Effector CD4-positive, alpha-beta T cell (primary cell): ENCODE measurements around the gene NPW.

Experiments used
- DNase-seq: peaks from one replicate; pipeline ENCODE4 v3.0.0-alpha.2; 2020

The NPW gene

GRCh38 chr16:2056077-2056476, 36.5 kb downstream of the NPW start:
- DNase-seq = no peak

DNA sequence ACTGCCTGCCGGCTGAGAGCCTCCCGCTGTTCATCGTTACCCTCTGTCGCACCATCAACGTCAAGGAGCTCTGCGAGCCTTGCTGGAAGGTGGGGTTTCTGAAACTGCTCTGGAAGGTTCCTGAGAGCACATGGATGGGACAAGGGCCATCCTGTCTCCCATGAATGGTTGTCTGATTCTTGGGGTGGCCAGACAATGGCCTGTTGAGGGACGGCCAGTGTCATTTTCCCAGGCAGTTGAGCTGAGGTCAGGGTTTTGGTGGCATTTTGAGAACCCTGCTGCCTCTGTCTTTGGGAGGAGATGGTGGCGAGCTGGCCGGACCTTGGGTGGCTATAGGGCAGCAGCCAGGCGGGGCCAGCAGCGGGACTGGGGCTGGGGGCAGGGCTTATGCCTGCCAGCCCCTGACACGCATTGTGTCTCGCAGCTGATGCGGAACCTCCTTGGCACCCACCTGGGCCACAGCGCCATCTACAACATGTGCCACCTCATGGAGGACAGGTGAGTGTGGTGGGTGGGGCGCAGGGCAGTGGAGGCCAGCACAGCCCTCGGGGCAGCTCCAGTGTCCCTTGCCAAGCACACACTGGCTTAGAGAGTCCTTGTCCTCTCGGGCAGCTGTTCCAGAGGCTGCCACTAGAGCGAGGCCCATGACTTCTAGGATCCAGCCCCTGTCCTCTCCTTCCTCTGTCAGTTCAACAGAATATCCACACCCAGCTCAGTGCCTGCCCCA, 37.3 kb downstream of the NPW start:
- no peak for DNase-seq

DNA sequence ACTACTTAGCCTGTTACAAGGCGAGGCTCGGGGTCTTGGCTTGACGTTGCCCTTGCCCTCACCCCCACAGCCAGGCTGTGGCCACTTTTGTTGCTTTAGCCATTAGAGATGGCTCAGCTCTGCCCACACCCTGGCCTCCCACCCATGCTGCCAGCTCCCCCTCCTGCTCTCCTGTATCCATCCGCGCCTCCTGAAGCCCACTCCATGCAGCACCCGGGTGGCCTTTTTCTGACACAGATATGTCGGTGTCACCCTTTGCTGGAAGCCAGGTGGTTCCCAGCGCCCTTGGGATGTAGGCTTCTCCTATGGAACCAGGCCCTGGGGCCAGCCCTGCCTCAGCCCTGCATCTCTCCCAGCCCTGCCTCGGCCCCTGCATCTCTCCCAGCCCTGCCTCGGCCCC, 37.9 kb downstream of the NPW start:
- no peak for DNase-seq

GRCh38 chr16:2058420-2058819, 38.8 kb downstream of the NPW start:
- no peak for DNase-seq

- no peak for DNase-seq
Observed at GRCh38 chr16:2058872-2059271, 39.3 kb downstream of the NPW start.

DNA sequence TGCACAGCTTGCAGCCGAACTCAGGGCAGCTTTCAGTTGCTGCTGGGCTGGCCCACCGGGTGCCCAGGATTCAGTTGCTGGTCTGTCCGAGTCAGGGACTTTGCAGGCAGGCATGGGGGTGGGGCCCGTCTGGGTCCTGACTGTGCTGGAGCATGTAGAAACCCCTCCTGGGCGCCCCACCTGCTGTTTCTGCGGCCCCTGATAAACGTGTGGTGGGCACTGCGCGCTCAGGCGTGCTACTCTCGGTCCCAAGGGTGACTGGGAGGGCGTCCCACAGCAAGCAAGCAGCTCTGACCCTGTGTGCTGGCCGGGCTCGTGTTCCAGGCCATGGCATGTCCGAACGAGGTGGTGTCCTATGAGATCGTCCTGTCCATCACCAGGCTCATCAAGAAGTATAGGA, 40.8 kb downstream of the NPW start:
- DNase-seq = no peak

GRCh38 chr16:2061023-2061422, 41.4 kb downstream of the NPW start:
- DNase-seq = no peak

GRCh38 chr16:2061526-2061925, 41.9 kb downstream of the NPW start:
- no peak for DNase-seq

DNA sequence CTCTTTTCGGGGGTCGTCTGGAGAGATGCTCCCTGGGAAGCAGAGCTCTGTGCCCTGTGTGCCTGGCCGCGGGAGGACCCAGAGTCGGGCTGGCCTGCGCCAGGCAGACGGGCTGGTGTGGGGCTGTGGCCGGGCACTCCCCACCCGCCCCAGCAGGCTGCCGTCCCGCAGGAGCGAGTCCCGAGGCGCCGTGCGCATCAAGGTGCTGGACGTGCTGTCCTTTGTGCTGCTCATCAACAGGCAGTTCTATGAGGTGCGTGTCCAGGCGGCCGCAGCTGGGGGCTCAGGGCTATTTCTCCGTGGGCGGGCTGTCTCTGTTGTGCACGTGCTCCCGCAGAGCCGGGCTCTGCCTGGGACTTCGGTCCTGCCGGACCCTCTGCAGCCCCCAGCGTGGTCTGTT, 43.2 kb downstream of the NPW start:
- DNase-seq = no peak

DNA sequence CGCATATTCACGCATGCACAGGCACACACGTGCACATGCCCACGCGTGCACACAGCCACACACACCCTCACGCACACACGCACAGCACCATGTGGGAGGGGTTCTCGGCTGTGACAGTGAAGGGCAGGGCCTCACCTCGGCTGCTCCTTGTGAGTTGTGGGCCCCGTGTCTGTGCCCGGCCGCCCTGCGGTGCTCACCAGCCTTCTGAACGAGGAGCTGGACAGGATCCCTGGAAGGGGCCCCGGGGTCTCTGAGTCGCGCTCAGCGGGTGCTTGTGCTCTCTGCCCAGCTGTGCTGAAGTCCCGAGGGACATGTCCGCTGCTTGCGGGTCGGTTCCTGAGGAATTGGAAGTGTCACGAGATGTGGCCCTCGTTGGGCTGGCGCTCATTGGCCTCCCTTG, 44.3 kb downstream of the NPW start:
- no peak for DNase-seq

DNA sequence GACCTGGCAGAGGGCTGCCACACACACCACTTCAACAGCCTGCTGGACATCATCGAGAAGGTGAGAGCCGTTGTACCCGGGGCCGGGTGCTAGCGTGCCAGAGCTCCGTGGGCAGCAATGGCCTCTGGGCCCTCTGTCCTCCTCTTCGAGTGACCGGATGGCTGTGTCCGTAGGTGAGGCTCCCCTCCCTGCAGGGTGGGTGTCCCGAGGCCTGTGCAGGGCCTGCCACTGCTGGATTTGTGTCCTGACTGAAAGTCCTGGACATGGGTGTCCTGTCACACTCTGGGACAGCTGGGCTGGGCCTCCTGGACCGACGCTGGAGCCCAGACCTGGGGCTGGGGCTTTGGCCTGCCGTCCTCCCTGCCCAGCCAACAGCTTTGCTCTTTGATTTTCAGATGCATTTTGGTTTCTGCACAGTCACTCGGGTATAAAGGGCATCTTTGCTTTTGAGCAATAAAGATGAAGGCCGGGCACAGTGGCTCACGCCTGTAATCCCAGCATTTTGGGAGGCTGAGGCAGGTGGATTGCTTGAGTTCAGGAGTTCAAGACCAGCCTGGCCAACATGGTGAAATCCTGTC, 44.9 kb downstream of the NPW start:
- no peak for DNase-seq

DNA sequence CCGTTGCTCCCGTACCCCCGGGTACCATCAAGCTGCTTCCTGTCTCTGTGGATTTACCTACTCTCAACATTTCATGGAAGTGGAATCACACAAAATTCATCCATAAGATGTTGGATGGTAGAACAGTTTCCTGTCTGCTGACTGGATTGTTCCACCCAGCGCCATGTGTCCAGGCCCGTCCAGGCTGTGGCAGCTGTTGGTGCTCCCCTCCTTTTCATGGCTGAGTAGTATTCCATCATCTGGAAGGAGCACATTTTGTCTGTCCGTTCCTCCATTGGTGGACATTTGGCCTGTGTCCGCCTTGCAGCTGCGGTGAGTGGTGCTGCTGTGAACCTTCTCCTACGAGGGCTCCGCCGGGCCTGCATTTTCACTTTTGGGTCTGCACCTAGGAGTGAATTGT, 46.6 kb downstream of the NPW start:
- DNase-seq = no peak
